ENCODE data around the gene PI16.
A peak's percentile ranks its signal among the peaks of the same experiment; 100 is the strongest.

Gene PI16

GRCh38 chr6:36967757-36968156, 13.2 kb downstream of the PI16 start:
- H3K27me3 ChIP-seq (ENCODE audit: insufficient read depth, low read length) = no peaks in the 10 kb centered on the region
- H3K4me2 ChIP-seq (ENCODE audit: low read length) = no peak overlapping the region
- no peak overlapping the region for H3K23ac ChIP-seq (ENCODE audit: low read length)
- H2AK5ac ChIP-seq (ENCODE audit: low read length) = no peak overlapping the region
- no peak overlapping the region for H3K4ac ChIP-seq (ENCODE audit: low read depth, low read length)
- no peak overlapping the region for H2BK5ac ChIP-seq (ENCODE audit: low read depth, low read length, poor library complexity)
- H2BK120ac ChIP-seq (ENCODE audit: insufficient read depth, low read length, poor library complexity) = no peak overlapping the region
- WGBS (ENCODE audit: extremely low coverage, insufficient coverage, insufficient read length) = no CpG with 5 or more reads among the region's 4 CpGs
- H2AFZ ChIP-seq (ENCODE audit: insufficient read depth, low read length, poor library complexity) = no peak overlapping the region
- no peaks in the 10 kb centered on the region for H3K79me2 ChIP-seq (ENCODE audit: control insufficient read depth, insufficient read depth, low read length, poor library complexity)
- no peak overlapping the region for H4K12ac ChIP-seq (ENCODE audit: low read depth, low read length)
- H3K36me3 ChIP-seq (ENCODE audit: control insufficient read depth in 1 of 2, insufficient read depth in 2 of 2, low read length in 2 of 2) = peaks cover 50 to 57% of the 10 kb centered on the region in 2 experiments
- H3K14ac ChIP-seq (ENCODE audit: low read length) = no peak overlapping the region
- no peak overlapping the region for H3K18ac ChIP-seq (ENCODE audit: low read length)
- H3K4me3 ChIP-seq (ENCODE audit: low read depth, low read length) = no peak overlapping the region
- H3K27ac ChIP-seq (ENCODE audit: low read depth, low read length) = no peak overlapping the region
- H3K4me1 ChIP-seq (ENCODE audit: control insufficient read depth in 1 of 2, insufficient read depth in 2 of 2, low read length in 2 of 2) = peaks cover 4 to 11% of the 10 kb centered on the region in 2 experiments
- no peak overlapping the region for H4K91ac ChIP-seq (ENCODE audit: low read depth, low read length)
- H4K8ac ChIP-seq (ENCODE audit: low read depth, low read length) = no peak overlapping the region
- no peak overlapping the region for H2BK12ac ChIP-seq (ENCODE audit: low read length)
- no peaks in the 10 kb centered on the region for H3K79me1 ChIP-seq (ENCODE audit: low read length)
- no peak for DNase-seq
- peaks cover 2% of the 10 kb centered on the region for H3K9me3 ChIP-seq (ENCODE audit: insufficient read depth, low read depth, low read length)
- H3K9ac ChIP-seq (ENCODE audit: low read length) = no peak overlapping the region

- Histone ChIP-seq H3K4ac (ENCODE audit: low read depth, low read length) (no peak overlapping the region), H3K4me1 (ENCODE audit: control insufficient read depth in 1 of 2, insufficient read depth in 2 of 2, low read length in 2 of 2) (peaks cover 5 to 11% of the 10 kb centered on the region in 2 experiments), H3K9ac (ENCODE audit: low read length) (no peak overlapping the region), H3K4me3 (ENCODE audit: low read depth, low read length) (no peak overlapping the region), H3K18ac (ENCODE audit: low read length) (no peak overlapping the region), H3K14ac (ENCODE audit: low read length) (no peak overlapping the region), H3K23ac (ENCODE audit: low read length) (no peak overlapping the region), H3K27me3 (ENCODE audit: insufficient read depth, low read length) (no peaks in the 10 kb centered on the region), H4K8ac (ENCODE audit: low read depth, low read length) (no peak overlapping the region), H4K12ac (ENCODE audit: low read depth, low read length) (no peak overlapping the region), H4K91ac (ENCODE audit: low read depth, low read length) (no peak overlapping the region), H3K9me3 (ENCODE audit: insufficient read depth, low read depth, low read length) (peaks cover 2% of the 10 kb centered on the region), H3K79me1 (ENCODE audit: low read length) (no peaks in the 10 kb centered on the region), H2BK120ac (ENCODE audit: insufficient read depth, low read length, poor library complexity) (no peak overlapping the region), H2BK5ac (ENCODE audit: low read depth, low read length, poor library complexity) (no peak overlapping the region), H3K27ac (ENCODE audit: low read depth, low read length) (no peak overlapping the region), H3K4me2 (ENCODE audit: low read length) (no peak overlapping the region), H2AFZ (ENCODE audit: insufficient read depth, low read length, poor library complexity) (no peak overlapping the region), H2AK5ac (ENCODE audit: low read length) (no peak overlapping the region), H3K79me2 (ENCODE audit: control insufficient read depth, insufficient read depth, low read length, poor library complexity) (no peaks in the 10 kb centered on the region), H3K36me3 (ENCODE audit: control insufficient read depth in 1 of 2, insufficient read depth in 2 of 2, low read length in 2 of 2) (peaks cover 50 to 62% of the 10 kb centered on the region in 2 experiments), H2BK12ac (ENCODE audit: low read length) (no peak overlapping the region)
- no CpG with 5 or more reads among the region's 16 CpGs for WGBS (ENCODE audit: extremely low coverage, insufficient coverage, insufficient read length)
- no peak for DNase-seq
Measured at GRCh38 chr6:36968266-36968977, 13.9 kb downstream of the PI16 start.

- H3K4me2 ChIP-seq (ENCODE audit: low read length) = no peak overlapping the region
- no peak overlapping the region for H2AK5ac ChIP-seq (ENCODE audit: low read length)
- no CpG with 5 or more reads among the region's 14 CpGs for WGBS (ENCODE audit: extremely low coverage, insufficient coverage, insufficient read length)
- H3K18ac ChIP-seq (ENCODE audit: low read length) = no peak overlapping the region
- H3K4me1 ChIP-seq (ENCODE audit: control insufficient read depth in 1 of 2, insufficient read depth in 2 of 2, low read length in 2 of 2) = peaks cover 5 to 11% of the 10 kb centered on the region in 2 experiments
- no peak overlapping the region for H4K91ac ChIP-seq (ENCODE audit: low read depth, low read length)
- H3K9me3 ChIP-seq (ENCODE audit: insufficient read depth, low read depth, low read length) = peaks cover 2% of the 10 kb centered on the region
- H3K36me3 ChIP-seq (ENCODE audit: control insufficient read depth in 1 of 2, insufficient read depth in 2 of 2, low read length in 2 of 2) = peaks cover 55 to 69% of the 10 kb centered on the region in 2 experiments
- no peak overlapping the region for H4K12ac ChIP-seq (ENCODE audit: low read depth, low read length)
- no peak overlapping the region for H4K8ac ChIP-seq (ENCODE audit: low read depth, low read length)
- H2BK12ac ChIP-seq (ENCODE audit: low read length) = no peak overlapping the region
- H2AFZ ChIP-seq (ENCODE audit: insufficient read depth, low read length, poor library complexity) = no peak overlapping the region
- H3K27me3 ChIP-seq (ENCODE audit: insufficient read depth, low read length) = no peaks in the 10 kb centered on the region
- H3K27ac ChIP-seq (ENCODE audit: low read depth, low read length) = no peak overlapping the region
- H3K4me3 ChIP-seq (ENCODE audit: low read depth, low read length) = no peak overlapping the region
- H2BK5ac ChIP-seq (ENCODE audit: low read depth, low read length, poor library complexity) = no peak overlapping the region
- H3K79me2 ChIP-seq (ENCODE audit: control insufficient read depth, insufficient read depth, low read length, poor library complexity) = no peaks in the 10 kb centered on the region
- H3K23ac ChIP-seq (ENCODE audit: low read length) = no peak overlapping the region
- H3K79me1 ChIP-seq (ENCODE audit: low read length) = no peaks in the 10 kb centered on the region
- no peak overlapping the region for H3K4ac ChIP-seq (ENCODE audit: low read depth, low read length)
- H3K14ac ChIP-seq (ENCODE audit: low read length) = no peak overlapping the region
- DNase-seq = no peak
- no peak overlapping the region for H2BK120ac ChIP-seq (ENCODE audit: insufficient read depth, low read length, poor library complexity)
- H3K9ac ChIP-seq (ENCODE audit: low read length) = no peak overlapping the region
Measured at GRCh38 chr6:36969240-36969691, 14.7 kb downstream of the PI16 start.

GRCh38 chr6:36969988-36970891, 15.7 kb downstream of the PI16 start:
- Histone ChIP-seq H3K18ac (ENCODE audit: low read length) (no peak overlapping the region), H3K79me2 (ENCODE audit: control insufficient read depth, insufficient read depth, low read length, poor library complexity) (no peaks in the 10 kb centered on the region), H3K4ac (ENCODE audit: low read depth, low read length) (no peak overlapping the region), H2BK12ac (ENCODE audit: low read length) (no peak overlapping the region), H3K14ac (ENCODE audit: low read length) (no peak overlapping the region), H3K23ac (ENCODE audit: low read length) (no peak overlapping the region), H2BK120ac (ENCODE audit: insufficient read depth, low read length, poor library complexity) (no peak overlapping the region), H3K9ac (ENCODE audit: low read length) (no peak overlapping the region), H3K4me3 (ENCODE audit: low read depth, low read length) (peak overlapping the region; percentile 19), H3K9me3 (ENCODE audit: insufficient read depth, low read depth, low read length) (no peaks in the 10 kb centered on the region), H2AFZ (ENCODE audit: insufficient read depth, low read length, poor library complexity) (no peak overlapping the region), H3K27me3 (ENCODE audit: insufficient read depth, low read length) (no peaks in the 10 kb centered on the region), H3K4me1 (ENCODE audit: control insufficient read depth in 1 of 2, insufficient read depth in 2 of 2, low read length in 2 of 2) (peaks cover 5 to 11% of the 10 kb centered on the region in 2 experiments), H2BK5ac (ENCODE audit: low read depth, low read length, poor library complexity) (no peak overlapping the region), H3K4me2 (ENCODE audit: low read length) (no peak overlapping the region), H4K91ac (ENCODE audit: low read depth, low read length) (no peak overlapping the region), H4K12ac (ENCODE audit: low read depth, low read length) (no peak overlapping the region), H2AK5ac (ENCODE audit: low read length) (no peak overlapping the region), H4K8ac (ENCODE audit: low read depth, low read length) (no peak overlapping the region), H3K27ac (ENCODE audit: low read depth, low read length) (no peak overlapping the region), H3K36me3 (ENCODE audit: control insufficient read depth in 1 of 2, insufficient read depth in 2 of 2, low read length in 2 of 2) (peaks cover 62 to 77% of the 10 kb centered on the region in 2 experiments), H3K79me1 (ENCODE audit: low read length) (no peaks in the 10 kb centered on the region)
- no peak for DNase-seq
- no CpG with 5 or more reads among the region's 17 CpGs for WGBS (ENCODE audit: extremely low coverage, insufficient coverage, insufficient read length)
